MCF 10A (cell line): Measurements from ENCODE around the gene PIK3R5. TPM values are rescaled to one million over a fixed set of nuclear protein-coding genes. Genes with fewer than 3 reads are reported as not detected.

Experiments used
- BruUV-seq: library from RNA; stranded (reverse); fragments of 400-500 nt; replicated peaks from 2 replicates; lab custom pipeline; 2021; lab: Mats Ljungman, UMichigan
- CTCF ChIA-PET: fragments of 300-600 bp; sonication (Branson Sonifier 250); formaldehyde crosslinking; extraction: SDS; loops from one replicate; lab custom pipeline; 2021; ENCODE audit warnings: antibody characterized with exemption, inconsistent platforms; lab: Yijun Ruan, JAX
- POLR2A ChIA-PET: fragments of 300-600, 350-650 bp; sonication (Branson Sonifier 250); formaldehyde crosslinking; extraction: SDS; loops from one replicate; lab custom pipeline; 2020; ENCODE audit warnings: antibody characterized with exemption, inconsistent platforms; lab: Yijun Ruan, JAX
- DNase-seq: peaks from one replicate; pipeline ENCODE4 v3.0.0-alpha.2; 2018; ENCODE audit not compliant: unreplicated experiment
- H3K27ac Mint-ChIP-seq: one replicate; pipeline ENCODE4 v1.8.0; 2022; ENCODE audit warnings: mild to moderate bottlenecking, low read depth, mixed read lengths; ENCODE audit not compliant: unreplicated experiment
- H3K27me3 Mint-ChIP-seq: one replicate; pipeline ENCODE4 v1.8.0; 2022; ENCODE audit warnings: mixed read lengths; ENCODE audit not compliant: insufficient read depth, unreplicated experiment
- H3K36me3 Mint-ChIP-seq: one replicate; pipeline ENCODE4 v1.8.0; 2022; ENCODE audit warnings: mild to moderate bottlenecking, moderate library complexity, mixed read lengths; ENCODE audit not compliant: insufficient read depth, unreplicated experiment
- H3K4me1 Mint-ChIP-seq: one replicate; pipeline ENCODE4 v1.8.0; 2022; ENCODE audit warnings: mixed read lengths; ENCODE audit not compliant: insufficient read depth, unreplicated experiment
- H3K4me3 Mint-ChIP-seq: one replicate; pipeline ENCODE4 v1.8.0; 2022; ENCODE audit warnings: mild to moderate bottlenecking, moderate library complexity, mixed read lengths; ENCODE audit not compliant: unreplicated experiment
- H3K9me3 Mint-ChIP-seq: one replicate; pipeline ENCODE4 v1.8.0; 2022; ENCODE audit warnings: mixed read lengths; ENCODE audit not compliant: unreplicated experiment
- CTCF ChIP-seq: fragments of 200-600 bp; IDR thresholded peaks from one replicate; pipeline ENCODE4 v1.8.0; 2022; ENCODE audit warnings: antibody characterized with exemption, mild to moderate bottlenecking; ENCODE audit not compliant: unreplicated experiment
- intact Hi-C: fragments of 100-400 bp; cut with micrococcal nuclease; formaldehyde crosslinking; loops from 2 replicates; pipeline ENCODE4 v1.14.1; 2022
- total RNA-seq: library from RNA; stranded (reverse); gene quantifications from 2 replicates; pipeline ENCODE4 v1.2.3, GENCODE V29; 2022

Gene PIK3R5
- total RNA-seq, 1 experiment from 2014 or later, result not detected

GRCh38 chr17:8963014-8963413, 2.5 kb downstream of the PIK3R5 start:
- POLR2A ChIA-PET, result no interaction called here
- intact Hi-C loops, result no loop called here
- Mint-ChIP-seq H3K27ac (no peak overlapping the region), H3K9me3 (peaks cover 1% of the 10 kb centered on the region), H3K27me3 (peaks cover 14% of the 10 kb centered on the region), H3K4me1 (peaks cover 5% of the 10 kb centered on the region), H3K4me3 (no peak overlapping the region), H3K36me3 (no peaks in the 10 kb centered on the region)
- DNase-seq, result no peak
- TF ChIP-seq CTCF, result no peak
- CTCF ChIA-PET, result interaction anchor here (0.5 kb wide), 1 partner anchor 31 kb away, joined by 3 read pairs; no protein-coding TSS in a partner anchor
- BruUV-seq, result no TSS peak

GRCh38 chr17:8961829-8962228, 3.7 kb downstream of the PIK3R5 start:
- peaks cover 5% of the 10 kb centered on the region for H3K4me1 Mint-ChIP-seq

GRCh38 chr17:8960325-8961140, 5.0 kb downstream of the PIK3R5 start:
- no TSS peak for BruUV-seq
- intact Hi-C loops, result no loop called here
- CTCF ChIA-PET, result interaction anchor here (0.7 to 1.2 kb wide), 3 partner anchors 15 to 388 kb away, joined by 3 to 4 read pairs (median 4); no protein-coding TSS in a partner anchor
- TF ChIP-seq CTCF, result no peak
- POLR2A ChIA-PET, result no interaction called here
- no peak overlapping the region for H3K4me3 Mint-ChIP-seq
- DNase-seq, result no peak
- no peaks in the 10 kb centered on the region for H3K36me3 Mint-ChIP-seq
- peaks cover 17% of the 10 kb centered on the region for H3K27me3 Mint-ChIP-seq
- H3K9me3 Mint-ChIP-seq, result peaks cover 3% of the 10 kb centered on the region
- no peak overlapping the region for H3K27ac Mint-ChIP-seq
- peaks cover 5% of the 10 kb centered on the region for H3K4me1 Mint-ChIP-seq

More at GRCh38 chr17:8961829-8962228, 3.7 kb downstream of the PIK3R5 start:
- no TSS peak for BruUV-seq
- TF ChIP-seq CTCF, result no peak
- no peak for DNase-seq
- no peak overlapping the region for H3K4me3 Mint-ChIP-seq
- intact Hi-C loops, result no loop called here
- H3K27ac Mint-ChIP-seq, result no peak overlapping the region
- no peaks in the 10 kb centered on the region for H3K36me3 Mint-ChIP-seq
- POLR2A ChIA-PET, result no interaction called here
- H3K27me3 Mint-ChIP-seq, result peaks cover 14% of the 10 kb centered on the region
- CTCF ChIA-PET, result interaction anchor here (1.2 kb wide), 1 partner anchor 29 kb away, joined by 3 read pairs; no protein-coding TSS in a partner anchor
- H3K9me3 Mint-ChIP-seq, result no peaks in the 10 kb centered on the region

GRCh38 chr17:8959312-8959918, 6.1 kb downstream of the PIK3R5 start:
- Mint-ChIP-seq H3K9me3 (peaks cover 8% of the 10 kb centered on the region), H3K4me3 (no peak overlapping the region), H3K36me3 (no peaks in the 10 kb centered on the region), H3K27me3 (peaks cover 17% of the 10 kb centered on the region), H3K4me1 (peaks cover 5% of the 10 kb centered on the region), H3K27ac (no peak overlapping the region)
- CTCF ChIA-PET, result interaction anchor here (0.7 kb wide), 1 partner anchor 104 kb away, joined by 3 read pairs; no protein-coding TSS in a partner anchor
- BruUV-seq, result no TSS peak
- intact Hi-C loops, result no loop called here
- POLR2A ChIA-PET, result interaction anchor here (0.6 kb wide), 1 partner anchor 398 kb away, joined by 3 read pairs; no protein-coding TSS in a partner anchor
- TF ChIP-seq CTCF, result no peak
- DNase-seq, result no peak
